GM18868 (cell line): ENCODE results near the gene CNTN6.

Experiments used
- ATAC-seq: cut with Tn5 transposase; IDR thresholded peaks from one replicate; pipeline ENCODE4 v1.9.1; 2021; ENCODE audit warnings: mild to moderate bottlenecking, moderate library complexity; ENCODE audit not compliant: unreplicated experiment

The CNTN6 gene

GRCh38 chr3:1092771-1093170, at the start of gene CNTN6:
Gene CNTN6 (plus strand): TSS chr3:1093024. CDS start chr3:1148009, 54,985 bp downstream.
- no peak for ATAC-seq

DNA sequence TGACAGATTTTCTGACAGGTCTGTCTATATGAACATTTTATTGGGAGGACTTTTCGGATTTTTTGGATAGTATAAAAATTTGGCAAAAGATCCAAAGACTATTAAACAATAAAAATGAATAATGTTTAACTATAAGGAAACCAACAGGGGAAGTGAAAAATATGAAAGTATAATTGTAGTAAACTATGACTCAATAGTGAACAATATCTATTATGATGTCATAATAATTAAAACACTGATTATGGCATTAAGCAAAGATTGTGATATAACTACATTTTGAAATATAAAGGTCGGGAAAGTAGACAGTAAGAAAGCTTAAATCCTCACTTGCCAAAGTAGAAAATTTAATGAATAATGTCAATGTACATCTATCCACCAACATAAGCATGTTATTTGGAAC, 44.3 kb upstream of the CNTN6 start:
- ATAC-seq = no peak

GRCh38 chr3:1055870-1056269, 37.0 kb upstream of the CNTN6 start:
- ATAC-seq = no peak

DNA sequence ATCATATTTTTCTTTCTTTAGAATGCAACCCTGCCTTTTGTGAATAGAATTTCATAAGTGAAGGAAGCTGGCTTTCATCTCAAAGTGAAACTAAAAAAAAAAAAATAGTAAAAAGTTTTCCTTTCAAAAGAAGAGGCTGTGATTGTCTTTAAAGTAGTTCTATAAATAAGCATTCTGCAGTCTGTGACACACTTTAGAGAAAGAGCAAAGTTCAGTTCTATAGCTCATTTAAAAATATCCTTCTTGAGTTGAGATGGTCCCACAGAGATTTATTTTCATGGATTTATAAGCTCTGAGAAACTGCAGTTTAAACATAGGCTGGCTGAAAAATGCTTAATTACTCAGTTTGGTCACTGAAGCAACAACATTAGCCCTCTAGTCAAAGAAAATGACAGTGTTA, 36.1 kb upstream of the CNTN6 start:
- ATAC-seq = no peak

DNA sequence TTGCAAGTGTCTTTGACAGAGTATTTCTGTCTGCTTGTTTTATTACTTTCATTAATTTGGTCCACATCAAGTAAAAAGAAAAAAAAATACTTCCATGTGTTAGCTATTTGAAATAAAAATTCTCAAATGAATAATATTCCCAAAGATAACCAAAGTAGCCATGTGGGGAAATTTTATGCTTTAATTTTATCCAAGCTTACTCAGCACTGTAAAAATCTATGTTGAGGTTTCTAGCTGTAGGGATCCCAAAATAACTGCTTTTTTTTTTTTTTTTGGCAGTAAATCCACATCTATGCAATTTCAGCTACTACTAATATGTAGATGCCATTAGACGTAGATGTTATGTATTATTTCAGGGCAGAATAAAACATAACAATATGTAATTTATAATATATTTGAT, 35.4 kb upstream of the CNTN6 start:
- ATAC-seq = no peak

DNA sequence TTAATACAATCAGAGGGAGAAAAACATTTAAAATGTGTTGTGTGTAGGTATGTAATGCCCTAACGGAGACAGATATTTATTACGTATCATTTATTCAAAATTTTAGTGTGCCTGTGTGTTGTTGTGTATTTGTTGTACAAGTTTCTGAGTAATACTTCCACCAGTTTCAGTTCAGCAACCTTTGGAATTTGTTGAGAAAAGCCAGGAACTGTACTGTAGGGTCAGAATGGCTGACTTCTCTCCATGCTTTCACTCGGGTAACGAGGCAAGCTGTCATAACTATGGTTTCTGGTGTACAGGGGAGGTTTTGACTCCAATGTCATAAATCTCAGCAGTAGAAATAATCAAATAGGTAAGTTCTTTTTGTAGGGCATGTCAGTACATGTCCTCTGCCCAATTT, 23.8 kb upstream of the CNTN6 start:
- no peak for ATAC-seq

GRCh38 chr3:1072041-1072440, 20.8 kb upstream of the CNTN6 start:
- ATAC-seq = no peak

DNA sequence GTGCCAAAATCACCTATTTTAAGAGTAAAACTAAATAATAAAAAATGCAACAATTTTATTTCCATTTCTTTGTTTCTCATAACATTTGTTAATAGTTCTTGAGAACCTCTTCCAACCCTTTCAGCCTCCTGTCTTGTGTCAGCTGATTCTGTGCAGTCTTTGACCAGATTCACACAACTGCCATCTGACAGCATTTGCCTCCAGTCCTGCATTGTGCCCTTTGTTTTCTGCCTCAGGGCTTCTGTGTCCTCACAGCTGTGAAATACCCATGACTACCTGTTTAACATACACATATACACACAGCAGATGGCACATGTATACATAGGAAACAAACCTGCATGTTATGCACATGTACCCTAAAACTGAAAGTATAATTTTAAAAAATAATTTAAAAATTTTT, 13.2 kb upstream of the CNTN6 start:
- no peak for ATAC-seq

GRCh38 chr3:1082108-1082507, 10.7 kb upstream of the CNTN6 start:
- ATAC-seq = no peak

DNA sequence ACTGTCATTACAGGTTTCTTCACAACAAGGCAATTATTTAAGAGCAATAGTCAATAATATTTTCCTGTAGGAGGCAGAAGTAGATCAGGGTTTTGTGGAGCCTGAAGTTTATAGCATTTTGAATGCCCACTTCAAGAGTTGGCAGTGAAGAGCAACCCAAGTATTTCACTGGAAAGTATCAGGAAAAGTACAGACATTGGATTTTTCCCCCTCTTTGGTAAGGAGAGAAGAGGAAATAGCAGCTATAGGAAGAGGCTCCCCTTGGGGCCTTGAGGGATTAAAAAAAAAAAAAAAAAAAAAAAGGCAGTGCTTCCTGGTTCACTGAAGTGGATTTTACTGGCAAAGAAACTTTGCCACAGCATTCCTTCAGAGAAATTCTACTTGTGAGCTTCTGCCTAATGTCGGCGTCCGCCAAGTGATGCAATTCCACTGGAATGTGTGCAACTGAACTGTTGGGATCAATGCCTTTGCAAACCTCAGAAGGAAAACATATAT, 5.7 kb upstream of the CNTN6 start:
- no peak for ATAC-seq

DNA sequence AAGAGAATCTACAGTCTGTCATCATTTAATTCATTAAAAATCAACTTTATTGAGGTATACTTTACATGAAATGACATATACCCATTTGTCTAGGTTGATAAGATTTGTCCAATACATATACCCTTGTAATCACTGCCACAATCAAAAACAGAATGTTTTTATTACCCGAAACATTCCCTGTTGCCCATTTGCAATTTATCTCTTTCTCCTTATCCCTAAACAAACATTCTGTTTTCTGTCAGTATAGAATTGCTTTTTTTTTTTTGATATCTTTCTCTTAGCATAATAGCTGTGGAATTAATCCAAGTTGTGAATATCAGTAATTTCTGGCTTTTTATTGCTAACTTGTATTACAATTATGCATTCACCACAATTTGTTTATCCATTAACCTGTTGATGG, 4.3 kb upstream of the CNTN6 start:
- no peak for ATAC-seq

- no peak for ATAC-seq
Measured at GRCh38 chr3:1091286-1091685, 1.5 kb upstream of the CNTN6 start.

DNA sequence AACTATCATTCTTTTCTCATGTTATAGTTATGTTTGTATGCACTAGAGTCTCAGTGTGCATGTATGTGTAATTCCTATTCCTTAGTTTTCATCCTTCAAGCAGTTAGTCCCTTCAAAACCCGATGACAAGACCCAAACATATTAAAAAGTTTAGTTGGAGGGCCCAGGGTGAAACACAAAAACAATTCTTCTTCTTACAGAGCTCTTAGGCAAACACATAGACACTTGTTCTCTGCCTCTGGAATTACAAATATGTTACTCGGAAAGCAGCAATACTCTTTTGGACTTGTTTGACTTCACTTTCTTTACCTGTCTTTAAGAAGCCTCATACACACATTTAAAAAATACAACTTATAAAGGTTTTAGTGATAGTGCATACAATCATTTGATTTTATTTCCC, 763 bp upstream of the CNTN6 start:
- no peak for ATAC-seq

DNA sequence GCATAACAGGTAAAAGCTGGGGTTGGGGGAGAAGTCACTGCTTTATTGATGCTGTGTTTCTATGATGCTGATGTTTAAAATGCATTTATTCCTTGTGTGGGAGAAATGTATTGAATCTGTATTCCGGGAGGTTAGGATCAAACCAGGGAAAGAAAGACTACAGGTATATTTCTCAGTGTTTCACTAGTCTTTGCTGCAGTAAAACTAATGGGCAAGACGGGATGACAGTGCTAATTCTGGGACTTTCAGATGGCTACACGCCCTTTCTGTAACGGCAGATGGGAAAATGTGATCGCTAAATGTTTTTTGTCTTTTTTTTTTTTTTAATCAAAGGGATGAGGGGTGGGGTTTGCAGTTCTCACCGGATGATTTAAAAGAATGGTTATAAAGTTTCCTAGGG, 393 bp downstream of the CNTN6 start:
- ATAC-seq = no peak

DNA sequence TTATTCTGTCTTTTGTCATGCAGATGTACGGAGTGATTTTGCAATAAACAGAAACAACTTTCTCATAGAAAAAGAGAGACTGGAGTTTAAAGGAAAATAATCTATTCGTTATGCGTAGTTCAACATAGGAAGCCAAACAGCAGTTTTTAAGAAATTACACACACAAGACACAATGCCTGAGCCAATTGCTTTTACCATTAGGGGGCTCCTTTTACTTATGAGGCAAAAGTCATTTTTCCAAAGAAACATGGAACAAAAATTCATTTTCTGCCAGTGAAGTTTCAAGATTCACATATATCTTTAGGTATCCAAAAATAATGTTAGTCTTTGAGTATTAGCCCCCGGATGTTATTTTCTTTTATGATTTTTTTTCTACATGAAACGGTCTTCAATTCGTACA, 10.7 kb downstream of the CNTN6 start:
- ATAC-seq = no peak

GRCh38 chr3:1117843-1118473, 25.1 kb downstream of the CNTN6 start:
- ATAC-seq = no peak

- no peak for ATAC-seq
Measured at GRCh38 chr3:1131166-1131565, 38.3 kb downstream of the CNTN6 start.

DNA sequence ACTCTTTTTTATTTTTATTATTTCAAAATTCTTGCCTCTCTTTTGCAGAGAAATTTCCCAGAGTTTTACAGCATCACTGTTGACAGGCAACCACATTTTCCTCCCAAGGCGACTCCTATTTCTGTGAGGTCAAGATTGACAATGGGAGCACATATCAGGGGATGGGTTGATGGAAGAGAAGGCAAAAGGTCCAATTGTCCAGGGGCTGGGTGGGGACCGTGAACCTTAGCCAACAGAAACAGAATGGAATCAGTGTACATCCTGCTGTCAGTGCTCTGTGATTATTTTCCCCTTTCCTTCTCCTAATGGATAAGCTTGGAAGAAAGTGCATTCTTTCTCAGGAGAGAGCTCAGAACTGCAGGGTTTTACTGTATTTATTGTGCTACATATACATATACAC, 42.4 kb downstream of the CNTN6 start:
- no peak for ATAC-seq

DNA sequence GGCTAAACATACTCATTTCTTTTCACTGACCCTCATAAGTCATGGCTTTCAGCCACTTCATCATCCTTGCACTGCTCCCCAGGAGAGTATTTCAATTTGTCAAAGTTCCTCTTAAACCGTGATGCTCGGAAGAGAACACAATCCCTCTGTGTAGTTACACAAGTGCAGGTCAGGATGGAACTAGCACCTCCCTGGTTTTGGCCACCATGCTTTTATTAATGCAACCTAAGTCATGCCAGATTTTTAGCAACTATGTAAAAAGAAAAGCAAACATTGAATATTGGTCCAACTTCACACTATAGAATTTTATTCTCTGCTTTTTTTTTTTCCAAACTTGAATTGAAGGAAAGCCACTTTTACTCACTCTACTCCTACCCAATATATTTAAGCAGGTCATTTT, 45.2 kb downstream of the CNTN6 start:
- no peak for ATAC-seq

DNA sequence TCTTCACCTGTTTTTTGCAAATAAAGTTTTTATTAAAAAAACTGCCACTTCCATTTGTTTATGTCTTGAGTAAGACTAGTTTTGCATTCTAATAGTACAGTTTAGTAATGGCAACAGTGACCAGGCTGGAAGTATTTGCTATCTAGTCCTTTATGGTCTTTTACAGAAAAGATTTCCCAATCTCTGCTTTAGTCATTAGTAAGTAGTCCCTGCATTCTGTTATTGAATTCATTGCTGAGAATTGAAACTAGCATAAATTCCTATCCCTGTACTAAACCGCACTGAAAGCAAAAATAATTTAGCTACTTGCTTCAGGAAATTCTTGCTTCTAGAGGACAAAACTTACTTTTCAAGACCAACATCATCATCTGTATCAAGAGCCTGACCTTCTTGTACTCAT, 46.2 kb downstream of the CNTN6 start:
- ATAC-seq = no peak

- no peak for ATAC-seq
Measured at GRCh38 chr3:1147326-1147725, 54.5 kb downstream of the CNTN6 start.

DNA sequence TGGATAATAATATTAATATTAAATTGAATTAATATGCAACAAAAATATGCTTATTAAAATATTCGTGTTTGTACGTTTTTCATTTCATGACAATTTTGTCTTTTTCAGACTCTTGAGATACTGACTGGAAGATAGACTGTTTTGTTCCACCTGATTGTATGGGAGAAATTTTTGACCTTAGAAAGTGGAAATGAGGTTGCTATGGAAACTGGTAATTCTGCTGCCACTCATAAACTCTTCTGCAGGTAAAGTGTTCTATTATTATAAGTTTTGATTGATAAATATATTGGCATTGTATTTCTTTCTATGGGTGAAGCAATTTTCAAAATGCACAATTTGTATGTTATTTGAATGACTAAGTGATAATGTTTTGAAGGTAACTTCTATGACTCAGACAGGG, 55.0 kb downstream of the CNTN6 start:
- ATAC-seq = no peak

DNA sequence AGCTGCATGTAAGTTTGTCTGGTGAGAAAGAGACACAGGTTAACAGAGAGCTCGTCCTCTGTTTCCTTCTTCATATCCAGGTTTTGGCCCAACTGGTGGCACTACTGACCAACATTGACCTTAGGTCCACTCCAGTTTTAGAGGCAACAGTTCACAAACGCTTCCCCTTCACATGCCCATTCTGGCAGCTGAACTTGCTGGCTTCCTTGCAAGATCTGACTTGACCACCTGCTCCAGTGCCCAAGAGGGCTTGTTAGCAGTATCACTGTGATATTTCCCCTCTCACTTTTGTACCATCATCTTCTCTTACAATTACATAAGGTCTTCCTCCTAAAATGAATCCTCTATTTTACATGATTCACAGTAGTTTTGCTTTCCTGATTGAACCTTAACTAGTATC, 71.3 kb downstream of the CNTN6 start:
- no peak for ATAC-seq
